SK-N-SH (cell line): ENCODE measurements around the gene AFG3L2. TPM values are rescaled to one million over a fixed set of nuclear protein-coding genes. Genes with fewer than 3 reads are reported as not detected.

Experiments
- CTCF ChIA-PET: fragments of 300-600, 350-600 bp; formaldehyde crosslinking; extraction: SDS; loops from one replicate; lab custom pipeline; 2021; lab: Yijun Ruan, JAX
- POLR2A ChIA-PET: fragments of 350-600 bp; sonication (Branson Sonifier 250); formaldehyde crosslinking; extraction: SDS; loops from one replicate; lab custom pipeline; 2020; ENCODE audit warnings: antibody characterized with exemption, inconsistent platforms; lab: Yijun Ruan, JAX
- DNase-seq: peaks from one replicate; pipeline ENCODE4 v3.0.0; 2012
- H2AFZ ChIP-seq: fragments of 200-600 bp; sonication (generic); 2 replicates; pipeline ENCODE4 v1.8.1; 2016; ENCODE audit warnings: antibody characterized with exemption, mild to moderate bottlenecking, low read depth
- H3F3A ChIP-seq: fragments of 200-600 bp; sonication (generic); replicated peaks from 2 replicates; pipeline ENCODE3; 2016; ENCODE audit warnings: antibody characterized with exemption, mild to moderate bottlenecking; ENCODE audit not compliant: insufficient read depth
- H3K27ac ChIP-seq, 2 experiments: fragments of 200-500 bp in 1 of 2; fragments of 200-600 bp in 1 of 2; sonication (Bioruptor generic) in 1 of 2; sonication (generic), shearing (Covaris generic) in 1 of 2; 2 replicates each; pipeline versions ENCODE4 v1.5.1 to v1.6.1; 2014 to 2016; ENCODE audit warnings: low read depth in 2 of 2, inconsistent platforms in 1 of 2, low read length in 1 of 2, mild to moderate bottlenecking in 1 of 2, mixed read lengths in 1 of 2
- H3K27me3 ChIP-seq: fragments of 200-600 bp; sonication (generic), shearing (Covaris generic); 2 replicates; pipeline ENCODE4 v1.6.1; 2016; ENCODE audit warnings: mixed run types; ENCODE audit not compliant: insufficient read depth
- H3K36me3 ChIP-seq, 2 experiments: fragments of 200-500 bp in 1 of 2; fragments of 200-600 bp in 1 of 2; sonication (Bioruptor generic) in 1 of 2; sonication (generic) in 1 of 2; replicated peaks in 1 of 2; 2 replicates each; pipeline versions ENCODE3 to v1.5.1; 2014 to 2016; ENCODE audit warnings: low read length in 1 of 2, mild to moderate bottlenecking in 1 of 2; ENCODE audit not compliant: insufficient read depth in 2 of 2, control insufficient read depth in 1 of 2
- H3K4me1 ChIP-seq, 2 experiments: fragments of 200-500 bp in 1 of 2; fragments of 200-600 bp in 1 of 2; sonication (Bioruptor generic) in 1 of 2; sonication (generic), shearing (Covaris generic) in 1 of 2; 2 replicates each; pipeline versions ENCODE4 v1.5.1 to v1.6.1; 2014 to 2016; ENCODE audit warnings: low read depth in 1 of 2, low read length in 1 of 2, mixed run types in 1 of 2; ENCODE audit not compliant: insufficient read depth in 2 of 2, control insufficient read depth in 1 of 2
- H3K4me2 ChIP-seq: fragments of 200-600 bp; sonication (generic), shearing (Covaris generic); 2 replicates; pipeline ENCODE4 v1.6.1; 2017; ENCODE audit warnings: mixed run types
- H3K4me3 ChIP-seq, 2 experiments: fragments of 200-500 bp in 1 of 2; fragments of 200-600 bp in 1 of 2; sonication (Bioruptor generic) in 1 of 2; sonication (generic), shearing (Covaris generic) in 1 of 2; 2 replicates each; pipeline versions ENCODE4 v1.5.1 to v1.8.1; 2014 to 2016; ENCODE audit warnings: low read depth in 2 of 2, inconsistent platforms in 1 of 2, low read length in 1 of 2, mild to moderate bottlenecking in 1 of 2, mixed read lengths in 1 of 2, moderate library complexity in 1 of 2
- H3K79me2 ChIP-seq: fragments of 200-600 bp; sonication (generic); 2 replicates; pipeline ENCODE4 v1.8.1; 2017; ENCODE audit warnings: mild to moderate bottlenecking; ENCODE audit not compliant: insufficient read depth
- H3K9ac ChIP-seq: fragments of 200-600 bp; sonication (generic); 2 replicates; pipeline ENCODE4 v1.6.1; 2017; ENCODE audit warnings: mixed run types
- H3K9me2 ChIP-seq: fragments of 200-600 bp; sonication (generic); 2 replicates; pipeline ENCODE4 v1.6.1; 2017; ENCODE audit warnings: mixed run types
- H3K9me3 ChIP-seq: fragments of 200-600 bp; sonication (generic); 2 replicates; pipeline ENCODE4 v1.6.1; 2017; ENCODE audit warnings: mixed run types, mild to moderate bottlenecking, moderate library complexity
- H4K20me1 ChIP-seq: fragments of 200-600 bp; sonication (generic); 2 replicates; pipeline ENCODE4 v1.6.1; 2017; ENCODE audit warnings: mild to moderate bottlenecking, mixed run types; ENCODE audit not compliant: insufficient read depth
- JUND ChIP-seq: IDR thresholded peaks from 2 replicates; pipeline ENCODE4 v1.4.0; 2012
- MXI1 ChIP-seq: IDR thresholded peaks from 2 replicates; pipeline ENCODE4 v1.6.1; 2012; ENCODE audit warnings: mild to moderate bottlenecking, low read depth, low read length, improper control_type of control experiment
- RCOR1 ChIP-seq: fragments of 150-350 bp; IDR thresholded peaks from 2 replicates; pipeline ENCODE4 v1.6.1; 2017; ENCODE audit warnings: antibody characterized with exemption, low read length
- TEAD4 ChIP-seq: IDR thresholded peaks from 2 replicates; pipeline ENCODE4 v1.4.0; 2012; ENCODE audit warnings: mild to moderate bottlenecking, borderline replicate concordance; ENCODE audit not compliant: insufficient read depth
- WGBS: methylation state at CpG from one replicate; pipeline ENCODE4 v1.1.6; 2017; ENCODE audit warnings: low lambda C conversion rate; 5-methylcytosine and 5-hydroxymethylcytosine counted together
- polyA plus RNA-seq, 3 experiments: library from polyadenylated mRNA; depleted of rRNA; stranded (reverse); fragments of >200 nt; gene quantifications; 2 replicates each; pipeline ENCODE4 v1.2.3, GENCODE V29; 2012
- TF ChIP-seq, protein P1 (sequence below): IDR thresholded peaks from 2 replicates; pipeline ENCODE4; 2012

The AFG3L2 gene
- polyA plus RNA-seq, 1 of the 3 experiments (the other 2 are of a cell fraction) = 26.0 TPM

DNA sequence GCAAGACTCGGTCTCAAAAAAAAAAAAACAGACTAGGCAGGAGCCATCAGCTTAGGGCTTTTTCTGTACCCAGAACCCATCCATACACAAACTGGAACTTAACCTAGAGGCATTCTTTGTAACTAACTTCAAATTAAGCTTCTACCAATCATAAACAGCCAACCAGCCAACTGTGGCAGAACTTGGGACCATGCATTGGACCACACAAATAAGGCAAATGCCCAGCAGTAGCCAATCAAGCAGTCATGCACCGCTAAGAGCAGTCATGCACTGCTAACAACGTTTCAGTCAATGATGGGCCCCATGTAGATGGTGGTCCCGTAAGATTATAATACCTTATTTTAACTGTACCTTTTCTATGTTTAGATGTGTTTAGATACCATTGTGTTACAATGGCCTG is 46.3 kb downstream of the AFG3L2 start (continued):
- TF ChIP-seq TEAD4 = no peak

DNA sequence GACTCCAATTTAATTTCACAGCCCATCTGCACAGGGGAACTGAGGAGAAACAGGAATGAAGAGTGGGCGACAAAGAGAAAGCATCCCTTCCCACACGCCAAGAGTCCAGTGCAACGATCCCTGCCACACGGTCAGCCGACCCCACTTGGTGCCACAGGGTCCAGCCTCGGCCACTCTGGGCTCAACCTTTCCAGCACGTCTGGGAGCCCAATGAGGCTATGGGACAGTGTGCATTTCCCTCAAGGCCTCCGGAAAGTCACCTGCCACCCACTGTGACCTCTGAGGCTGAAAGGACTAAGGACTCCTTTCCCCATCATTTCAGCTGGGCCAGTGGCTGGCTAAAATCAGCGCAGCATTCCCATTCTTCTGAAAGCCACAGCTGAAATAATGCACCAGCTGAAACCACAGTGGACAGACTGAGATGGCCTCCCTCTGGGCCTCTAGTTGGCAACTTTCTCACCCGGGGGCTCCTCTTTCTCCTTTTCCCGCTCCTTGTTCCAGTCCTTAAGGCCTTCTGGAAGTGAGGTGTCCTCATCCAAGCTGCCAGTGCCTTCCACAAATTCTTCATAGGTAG is 47.8 kb downstream of the AFG3L2 start:
- no peak overlapping the region for H3K27ac ChIP-seq
- H2AFZ ChIP-seq = no peak overlapping the region
- peaks cover 45% of the 10 kb centered on the region for H3F3A ChIP-seq
- no peak overlapping the region for H3K4me3 ChIP-seq
- H4K20me1 ChIP-seq = peaks cover 40% of the 10 kb centered on the region; the same call in 1 of the 2 replicates
- H3K79me2 ChIP-seq = peaks cover 21% of the 10 kb centered on the region; the same call in 1 of the 2 replicates
- peaks cover 0 to 17% of the 10 kb centered on the region in 2 experiments; a peak in 1 of 4 replicates for H3K4me1 ChIP-seq
- POLR2A ChIA-PET = no interaction called here
- TF ChIP-seq RCOR1 (peak; percentile 33; the same call in 1 of the 2 replicates), JUND (no peak)
- 91% methylated on average over 9 of the region's 11 CpGs for WGBS
- H3K9me3 ChIP-seq = no peaks in the 10 kb centered on the region
- H3K36me3 ChIP-seq = peaks cover 42 to 53% of the 10 kb centered on the region in 2 experiments
- no peak overlapping the region for H3K9ac ChIP-seq
- CTCF ChIA-PET = interaction anchor here (0.9 to 3.0 kb wide), 11 partner anchors 11 to 329 kb away, joined by 3 to 30 read pairs (median 6); partner anchors contain the start of genes AFG3L2, SPIRE1 and TUBB6
- DNase-seq = no peak
- no peaks in the 10 kb centered on the region for H3K9me2 ChIP-seq
- no peak overlapping the region for H3K4me2 ChIP-seq
- no peaks in the 10 kb centered on the region for H3K27me3 ChIP-seq

DNA sequence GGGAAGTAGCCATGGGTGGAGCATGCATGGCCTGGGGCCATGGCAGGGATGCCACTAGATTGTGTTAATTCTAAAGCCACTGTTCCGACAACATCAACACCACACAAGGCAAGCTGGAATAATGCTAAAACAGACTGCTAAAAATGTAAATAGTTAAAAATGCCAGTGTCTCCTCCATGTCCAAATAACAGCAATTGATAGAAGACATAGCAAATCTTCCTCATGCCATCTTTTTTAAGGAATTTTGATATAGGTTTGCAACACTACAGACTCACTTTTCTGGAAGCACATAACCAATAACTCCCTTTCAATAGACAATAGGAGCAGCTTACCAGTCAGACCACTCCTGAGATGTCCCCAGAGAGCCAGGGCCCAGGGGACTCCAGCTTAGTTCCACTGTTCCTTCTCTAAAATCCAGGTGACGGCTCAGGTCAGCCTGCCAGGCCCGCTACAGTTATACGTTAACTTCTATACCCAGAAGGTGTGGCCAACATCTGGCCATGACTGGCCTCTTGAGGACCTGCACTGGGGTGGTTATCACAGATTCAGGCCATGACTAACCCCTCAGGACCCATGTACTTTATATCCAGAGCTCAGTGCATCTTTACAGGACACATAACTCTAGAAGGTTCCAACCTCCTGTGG is 48.7 kb downstream of the AFG3L2 start:
- no peak overlapping the region for H2AFZ ChIP-seq
- peaks cover 43 to 48% of the 10 kb centered on the region in 2 experiments for H3K36me3 ChIP-seq
- POLR2A ChIA-PET = interaction anchor here (0.6 kb wide), 2 partner anchors 25 to 1343 kb away, joined by 4 read pairs; no protein-coding TSS in a partner anchor

More for the DNA sequence above, 48.7 kb downstream of the AFG3L2 start:
- WGBS = 94% methylated on average over 4 of the region's 4 CpGs
- Histone ChIP-seq H3K9me3 (no peaks in the 10 kb centered on the region), H3K9me2 (no peaks in the 10 kb centered on the region), H3K4me1 (peaks cover 0 to 17% of the 10 kb centered on the region in 2 experiments; a peak in 1 of 4 replicates), H4K20me1 (peaks cover 49% of the 10 kb centered on the region), H3K9ac (no peak overlapping the region), H3F3A (peaks cover 50% of the 10 kb centered on the region), H3K4me2 (no peak overlapping the region), H3K27ac (0 out of 4 replicates have a peak overlapping the region, but pooled peaks of 1 of the 2 experiments have one; percentile 9), H3K79me2 (peaks cover 30% of the 10 kb centered on the region; the same call in 1 of the 2 replicates), H3K27me3 (no peaks in the 10 kb centered on the region), H3K4me3 (no peak overlapping the region; a peak in 1 of 4 replicates)
- no peak for DNase-seq
- no peak for TF ChIP-seq MXI1
- TF ChIP-seq, protein P1, sequence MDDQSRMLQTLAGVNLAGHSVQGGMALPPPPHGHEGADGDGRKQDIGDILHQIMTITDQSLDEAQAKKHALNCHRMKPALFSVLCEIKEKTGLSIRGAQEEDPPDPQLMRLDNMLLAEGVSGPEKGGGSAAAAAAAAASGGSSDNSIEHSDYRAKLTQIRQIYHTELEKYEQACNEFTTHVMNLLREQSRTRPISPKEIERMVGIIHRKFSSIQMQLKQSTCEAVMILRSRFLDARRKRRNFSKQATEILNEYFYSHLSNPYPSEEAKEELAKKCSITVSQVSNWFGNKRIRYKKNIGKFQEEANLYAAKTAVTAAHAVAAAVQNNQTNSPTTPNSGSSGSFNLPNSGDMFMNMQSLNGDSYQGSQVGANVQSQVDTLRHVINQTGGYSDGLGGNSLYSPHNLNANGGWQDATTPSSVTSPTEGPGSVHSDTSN = no peak
- CTCF ChIA-PET = interaction anchor here (0.7 to 3.0 kb wide), 27 partner anchors 8 to 606 kb away, joined by 3 to 30 read pairs (median 5); partner anchors contain the start of genes AFG3L2, SPIRE1 and TUBB6
